IMR-90 (cell line): ENCODE measurements around the gene TCFL5. TPM values are rescaled to one million over a fixed set of nuclear protein-coding genes. Genes with fewer than 3 reads are reported as not detected.

ENCODE experiments used
- ATAC-seq: fragments of 200-7000 bp; cut with Tn5 transposase; 2 replicates; pipeline ENCODE4 v1.9.1; 2020; ENCODE audit warnings: low read depth, mild to moderate bottlenecking, moderate library complexity
- BruUV-seq: library from RNA; stranded (reverse); fragments of 400-500 nt; replicated peaks from 2 replicates; lab custom pipeline; 2021; lab: Mats Ljungman, UMichigan
- CTCF ChIA-PET: fragments of 300-600 bp; formaldehyde crosslinking; extraction: SDS; loops from one replicate; lab custom pipeline; 2021; ENCODE audit warnings: antibody characterized with exemption; lab: Yijun Ruan, JAX
- POLR2A ChIA-PET: fragments of 300-600 bp; sonication (Branson Sonifier 250); formaldehyde crosslinking; loops from one replicate; lab custom pipeline; 2022; ENCODE audit warnings: antibody characterized with exemption; ENCODE audit not compliant: unreplicated experiment; lab: Charles Lee
- DNase-seq: peaks from one replicate; pipeline ENCODE4 v3.0.0; 2013
- H2AFZ ChIP-seq: replicated peaks from 2 replicates; pipeline ENCODE3; 2013; ENCODE audit warnings: low read length, mild to moderate bottlenecking; ENCODE audit not compliant: poor library complexity
- H2AK5ac ChIP-seq: 2 replicates; pipeline ENCODE4 v1.6.1; 2013; ENCODE audit warnings: low read depth, low read length, inconsistent platforms
- H2AK9ac ChIP-seq: replicated peaks from 2 replicates; pipeline ENCODE3; 2013; ENCODE audit warnings: mild to moderate bottlenecking, low read depth, low read length, moderate library complexity; ENCODE audit not compliant: poor library complexity
- H2BK120ac ChIP-seq: 2 replicates; pipeline ENCODE4 v1.6.1; 2013; ENCODE audit warnings: low read depth, low read length, inconsistent platforms
- H2BK15ac ChIP-seq: 3 replicates; pipeline ENCODE4 v1.6.1; 2013; ENCODE audit warnings: low read depth, low read length, inconsistent platforms
- H2BK20ac ChIP-seq: 2 replicates; pipeline ENCODE4 v1.6.1; 2013; ENCODE audit warnings: low read depth, mild to moderate bottlenecking, inconsistent platforms, low read length, moderate library complexity
- H2BK5ac ChIP-seq: 2 replicates; pipeline ENCODE4 v1.6.1; 2013; ENCODE audit warnings: mild to moderate bottlenecking, low read depth, low read length, inconsistent platforms; ENCODE audit not compliant: poor library complexity, severe bottlenecking
- H3K14ac ChIP-seq: replicated peaks from 2 replicates; pipeline ENCODE4 v1.6.1; 2013; ENCODE audit warnings: low read depth, low read length, inconsistent platforms
- H3K18ac ChIP-seq: 2 replicates; pipeline ENCODE4 v1.6.1; 2013; ENCODE audit warnings: low read depth, low read length, control low read depth
- H3K23ac ChIP-seq: 2 replicates; pipeline ENCODE4 v1.6.1; 2013; ENCODE audit warnings: low read depth, low read length, inconsistent platforms
- H3K27ac ChIP-seq: 2 replicates; pipeline ENCODE4 v1.5.1; 2013; ENCODE audit warnings: mild to moderate bottlenecking, control low read depth, low read length; ENCODE audit not compliant: insufficient read depth
- H3K27me3 ChIP-seq: 2 replicates; pipeline ENCODE4 v1.6.1; 2013; ENCODE audit warnings: low read length; ENCODE audit not compliant: control insufficient read depth, insufficient read depth
- H3K36me3 ChIP-seq: 2 replicates; pipeline ENCODE4 v1.6.1; 2013; ENCODE audit warnings: low read length, mixed read lengths; ENCODE audit not compliant: control insufficient read depth, insufficient read depth
- H3K4ac ChIP-seq: 2 replicates; pipeline ENCODE4 v1.6.1; 2013; ENCODE audit warnings: low read depth, low read length, inconsistent platforms
- H3K4me1 ChIP-seq: 2 replicates; pipeline ENCODE4 v1.6.1; 2013; ENCODE audit warnings: low read length, mixed read lengths; ENCODE audit not compliant: control insufficient read depth, insufficient read depth
- H3K4me2 ChIP-seq: 2 replicates; pipeline ENCODE4 v1.6.1; 2013; ENCODE audit warnings: low read depth, mild to moderate bottlenecking, control low read depth, low read length, moderate library complexity
- H3K4me3 ChIP-seq: 2 replicates; pipeline ENCODE4 v1.5.1; 2013; ENCODE audit warnings: low read depth, mild to moderate bottlenecking, control low read depth, low read length, moderate library complexity; ENCODE audit not compliant: insufficient read depth
- H3K56ac ChIP-seq: 2 replicates; pipeline ENCODE4 v1.6.1; 2013; ENCODE audit warnings: low read length, inconsistent platforms; ENCODE audit not compliant: insufficient read depth; ENCODE audit errors: extremely low read depth
- H3K79me1 ChIP-seq, 2 experiments: 2 replicates each; pipeline ENCODE4 v1.6.1; 2013; ENCODE audit warnings: low read length in 2 of 2, inconsistent platforms in 1 of 2, low read depth in 1 of 2
- H3K9ac ChIP-seq: 2 replicates; pipeline ENCODE4 v1.6.1; 2013; ENCODE audit warnings: low read depth, low read length, control low read depth
- H3K9me1 ChIP-seq: 2 replicates; pipeline ENCODE4 v1.6.1; 2013; ENCODE audit warnings: low read length, inconsistent platforms; ENCODE audit not compliant: insufficient read depth
- H3K9me3 ChIP-seq: 2 replicates; pipeline ENCODE4 v1.6.1; 2013; ENCODE audit warnings: low read length; ENCODE audit not compliant: control insufficient read depth, insufficient read depth
- H4K20me1 ChIP-seq: 2 replicates; pipeline ENCODE4 v1.6.1; 2013; ENCODE audit warnings: low read length, inconsistent platforms; ENCODE audit not compliant: insufficient read depth
- H4K5ac ChIP-seq: 2 replicates; pipeline ENCODE4 v1.6.1; 2013; ENCODE audit warnings: mild to moderate bottlenecking, low read depth, low read length, control low read depth
- H4K8ac ChIP-seq, 2 experiments: 2 replicates each; pipeline ENCODE4 v1.6.1; 2013; ENCODE audit warnings: low read depth in 2 of 2, low read length in 2 of 2, control low read depth in 1 of 2, inconsistent platforms in 1 of 2
- H4K91ac ChIP-seq: 2 replicates; pipeline ENCODE4 v1.6.1; 2013; ENCODE audit warnings: low read depth, low read length, inconsistent platforms; ENCODE audit not compliant: insufficient read depth
- CEBPB ChIP-seq: IDR thresholded peaks from 2 replicates; pipeline ENCODE4 v1.6.1; 2012; ENCODE audit warnings: low read depth, low read length, improper control_type of control experiment
- CHD1 ChIP-seq: IDR thresholded peaks from 2 replicates; pipeline ENCODE4 v1.6.1; 2012; ENCODE audit warnings: low read depth, low read length, improper control_type of control experiment
- CTCF ChIP-seq: conservative IDR thresholded peaks from 2 replicates; pipeline ENCODE4 v1.5.1; 2012; ENCODE audit warnings: mild to moderate bottlenecking, low read depth, low read length, improper control_type of control experiment
- ELK1 ChIP-seq: fragments of 150-350 bp; IDR thresholded peaks from 2 replicates; pipeline ENCODE4 v1.6.1; 2016; ENCODE audit warnings: low read depth, mild to moderate bottlenecking, low read length, moderate library complexity, borderline replicate concordance
- FOS ChIP-seq: fragments of 150-350 bp; IDR thresholded peaks from 2 replicates; pipeline ENCODE4 v1.6.1; 2016; ENCODE audit warnings: low read depth, low read length
- MAFK ChIP-seq: IDR thresholded peaks from 2 replicates; pipeline ENCODE4 v1.6.1; 2012; ENCODE audit warnings: low read depth, low read length, improper control_type of control experiment
- MAZ ChIP-seq: IDR thresholded peaks from 2 replicates; pipeline ENCODE4 v1.6.1; 2012; ENCODE audit warnings: low read depth, mild to moderate bottlenecking, low read length, improper control_type of control experiment, moderate library complexity, borderline replicate concordance
- MXI1 ChIP-seq: IDR thresholded peaks from 2 replicates; pipeline ENCODE4 v1.6.1; 2012; ENCODE audit warnings: low read depth, mild to moderate bottlenecking, low read length, moderate library complexity, borderline replicate concordance
- NFE2L2 ChIP-seq: fragments of 150-350 bp; IDR thresholded peaks from 2 replicates; pipeline ENCODE4 v1.6.1; 2016; ENCODE audit warnings: low read depth, mild to moderate bottlenecking, low read length
- POLR2A ChIP-seq: IDR thresholded peaks from 2 replicates; pipeline ENCODE4 v1.6.1; 2012; ENCODE audit warnings: mild to moderate bottlenecking, low read depth, low read length
- RAD21 ChIP-seq: IDR thresholded peaks from 2 replicates; pipeline ENCODE4 v1.6.1; 2012; ENCODE audit warnings: low read length, improper control_type of control experiment
- RCOR1 ChIP-seq: IDR thresholded peaks from 2 replicates; pipeline ENCODE4 v1.6.1; 2012; ENCODE audit warnings: mild to moderate bottlenecking, low read length, improper control_type of control experiment; ENCODE audit not compliant: insufficient replicate concordance
- RFX5 ChIP-seq: IDR thresholded peaks from 2 replicates; pipeline ENCODE4 v1.8.0; 2012; ENCODE audit warnings: low read depth, mild to moderate bottlenecking, low read length, moderate library complexity
- SMC3 ChIP-seq: fragments of 150-350 bp; IDR thresholded peaks from 2 replicates; pipeline ENCODE4 v1.6.1; 2016; ENCODE audit warnings: low read depth, mild to moderate bottlenecking, antibody characterized with exemption, low read length, moderate library complexity
- USF2 ChIP-seq: fragments of 150-350 bp; IDR thresholded peaks from 2 replicates; pipeline ENCODE4 v1.6.1; 2017; ENCODE audit warnings: mild to moderate bottlenecking, antibody characterized with exemption, low read length, low read depth
- WGBS, 2 experiments: methylation state at CpG; one replicate each; pipeline versions ENCODE4 v1.1.5 to v1.1.7; 2013; ENCODE audit warnings: missing lambda C conversion rate in 2 of 2; ENCODE audit not compliant: insufficient read length in 1 of 2; ENCODE audit errors: extremely low coverage in 2 of 2; 5-methylcytosine and 5-hydroxymethylcytosine counted together
- dilution Hi-C: fragments of 300-500 bp; cut with HindIII; formaldehyde crosslinking; loops from one replicate; pipeline ENCODE4 v1.14.3; 2018; ENCODE audit warnings: low sequenced_read_pairs; ENCODE audit not compliant: unreplicated experiment
- in situ Hi-C: fragments of 300-500 bp; cut with MboI; formaldehyde crosslinking; loops from 3 replicates; pipeline ENCODE4 v1.14.3; 2019; ENCODE audit warnings: low sequenced_read_pairs, inconsistent platforms, mixed read lengths
- intact Hi-C: fragments of 100-400 bp; cut with micrococcal nuclease; formaldehyde crosslinking; loops from 2 replicates; pipeline ENCODE4 v1.10.0; 2022
- polyA plus RNA-seq, 3 experiments: library from polyadenylated mRNA; depleted of rRNA; stranded (reverse); fragments of >200 nt; gene quantifications; 2 replicates each; pipeline ENCODE4 v1.2.3, GENCODE V29; 2012; ENCODE audit warnings: low replicate concordance in 1 of 3
- total RNA-seq: library from RNA; depleted of rRNA; stranded (reverse); fragments of >200 nt; gene quantifications from 2 replicates; pipeline ENCODE4 v1.2.3, GENCODE V29; 2012

Gene TCFL5
- total and polyA plus RNA-seq, 2 of the 4 experiments (the other 2 are of a cell fraction) = 6.0 to 8.2 TPM

GRCh38 chr20:62812907-62813200, 48.8 kb downstream of the TCFL5 start:
- no TSS peak for BruUV-seq
- WGBS, 2 experiments = 100% methylated on average over 5 of the region's 11 CpGs; no CpG with 5 or more reads in 1 of the 2 experiments

More at GRCh38 chr20:62812907-62813200, 48.8 kb downstream of the TCFL5 start:
- H3K27me3 ChIP-seq = peaks cover 23% of the 10 kb centered on the region
- no peak overlapping the region for H2AFZ ChIP-seq
- no peak overlapping the region for H4K91ac ChIP-seq
- H3K4me1 ChIP-seq = peaks cover 8% of the 10 kb centered on the region; the same call in 1 of the 2 replicates
- no peak overlapping the region for H3K23ac ChIP-seq
- H2AK9ac ChIP-seq = no peak overlapping the region
- H3K9ac ChIP-seq = no peak overlapping the region
- no peak overlapping the region for H3K14ac ChIP-seq
- H3K9me1 ChIP-seq = no peaks in the 10 kb centered on the region
- intact Hi-C loops (no loop called here), in situ Hi-C loops (no loop called here), dilution Hi-C loops (no loop called here)
- no peak overlapping the region for H2AK5ac ChIP-seq
- no peak overlapping the region for H3K56ac ChIP-seq
- ChIA-PET POLR2A (no interaction called here), CTCF (no interaction called here)
- DNase-seq (no peak), ATAC-seq (no peak)
- no peak overlapping the region for H2BK120ac ChIP-seq
- no peak overlapping the region for H2BK20ac ChIP-seq
- TF ChIP-seq NFE2L2 (no peak), MXI1 (no peak), RCOR1 (no peak), USF2 (no peak), RFX5 (no peak), ELK1 (no peak), FOS (no peak), SMC3 (no peak), CTCF (no peak), RAD21 (no peak), POLR2A (no peak), CEBPB (no peak), CHD1 (no peak), MAZ (no peak), MAFK (no peak)
- H3K4ac ChIP-seq = no peak overlapping the region
- H3K4me3 ChIP-seq = no peak overlapping the region
- no peak overlapping the region for H2BK15ac ChIP-seq
- H4K8ac ChIP-seq = no peak overlapping the region
- no peaks in the 10 kb centered on the region for H3K9me3 ChIP-seq
- H4K20me1 ChIP-seq = peaks cover 34% of the 10 kb centered on the region
- peaks cover 15 to 20% of the 10 kb centered on the region in 2 experiments for H3K79me1 ChIP-seq
- H3K18ac ChIP-seq = no peak overlapping the region
- H3K27ac ChIP-seq = no peak overlapping the region
- no peak overlapping the region for H3K4me2 ChIP-seq
- no peak overlapping the region for H4K5ac ChIP-seq
- H3K36me3 ChIP-seq = peaks cover 42% of the 10 kb centered on the region; the same call in 1 of the 2 replicates
- no peak overlapping the region for H2BK5ac ChIP-seq
